HUDEP-2 (cell line): Measurements from ENCODE around the gene DNAJC10.
"Not testable (repeated sequence)": the region's sequence is repeated elsewhere in the genome, so short reads cannot be mapped to it uniquely, and the experiment has no call there.

Source experiments
- DNase-seq, 76 experiments: peaks; one replicate each; lab custom pipeline; 2025; ENCODE audit not compliant: unreplicated experiment in 76 of 76; lab: John Stamatoyannopoulos, UW

DNAJC10 gene

GRCh38 chr2:182719116-182719515 lies 3.1 kb downstream of the DNAJC10 start:
- DNase-seq = not testable (repeated sequence)

DNA sequence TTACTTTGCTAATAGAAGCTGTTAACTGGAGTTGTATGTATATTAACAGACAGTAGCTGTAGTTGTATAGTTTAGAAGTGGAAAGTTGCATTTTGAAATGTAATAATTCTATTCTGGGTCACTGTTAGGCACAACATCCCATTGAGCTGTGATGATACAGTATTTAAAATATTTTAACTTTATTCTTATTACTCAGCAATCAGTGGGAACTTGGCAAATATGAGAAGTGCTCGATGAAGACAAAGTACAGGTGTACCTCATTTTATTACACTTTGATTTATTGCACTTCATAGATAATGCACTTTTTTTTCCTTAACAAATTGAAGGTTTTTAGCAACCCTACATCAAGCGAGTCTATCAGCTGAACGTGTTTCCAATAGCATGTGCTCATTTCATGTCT lies 8.6 kb downstream of the DNAJC10 start:
- no peak for DNase-seq

- no peak for DNase-seq
Observed at GRCh38 chr2:182726473-182726872, 10.4 kb downstream of the DNAJC10 start.

- no peak for DNase-seq
Observed at GRCh38 chr2:182728014-182728413, 12.0 kb downstream of the DNAJC10 start.

- no peak for DNase-seq
Observed at GRCh38 chr2:182729710-182730339, 13.8 kb downstream of the DNAJC10 start.

GRCh38 chr2:182730486-182730885 lies 14.4 kb downstream of the DNAJC10 start:
- no peak for DNase-seq

DNA sequence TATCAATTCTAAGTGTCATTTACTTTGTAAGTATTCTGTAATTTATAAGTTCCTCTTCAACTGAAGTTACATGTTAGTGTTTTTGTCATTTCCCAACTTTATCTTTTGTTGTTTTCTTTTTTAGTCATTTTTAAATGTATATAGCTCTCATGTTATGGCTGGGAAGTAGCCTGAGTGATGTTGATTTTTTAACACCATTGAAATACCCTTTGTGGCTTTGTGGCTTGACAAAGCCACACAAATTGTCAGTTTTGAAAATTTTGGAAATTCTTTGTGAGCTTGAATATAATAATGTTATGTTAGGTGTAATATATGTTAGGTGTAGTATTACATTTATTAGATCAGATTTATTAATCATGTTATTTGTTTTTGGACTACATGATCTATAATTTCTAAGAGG lies 16.7 kb downstream of the DNAJC10 start:
- no peak for DNase-seq

DNA sequence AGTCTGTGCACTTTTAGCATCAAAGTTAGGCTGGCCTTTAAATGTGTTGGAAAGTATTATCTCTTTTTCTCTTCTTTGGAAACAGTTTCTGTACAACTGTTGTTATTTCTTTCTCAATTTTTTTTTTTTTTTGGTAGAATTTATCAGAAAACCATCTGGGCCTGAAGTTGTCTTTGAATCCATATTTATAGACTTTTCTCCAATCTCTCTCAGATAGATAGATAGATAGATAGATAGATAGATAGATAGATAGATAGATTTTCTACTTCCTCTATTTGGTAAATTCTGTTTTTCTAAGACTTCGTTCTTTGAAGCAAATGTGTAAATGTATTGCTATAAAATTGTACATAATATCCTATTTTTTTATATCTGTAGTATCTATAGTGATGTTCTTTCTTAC lies 17.5 kb downstream of the DNAJC10 start:
- DNase-seq = no peak

- DNase-seq = not testable (repeated sequence)
Observed at GRCh38 chr2:182736856-182737255, 20.8 kb downstream of the DNAJC10 start.

GRCh38 chr2:182740701-182741100 lies 24.6 kb downstream of the DNAJC10 start:
- no peak for DNase-seq

DNA sequence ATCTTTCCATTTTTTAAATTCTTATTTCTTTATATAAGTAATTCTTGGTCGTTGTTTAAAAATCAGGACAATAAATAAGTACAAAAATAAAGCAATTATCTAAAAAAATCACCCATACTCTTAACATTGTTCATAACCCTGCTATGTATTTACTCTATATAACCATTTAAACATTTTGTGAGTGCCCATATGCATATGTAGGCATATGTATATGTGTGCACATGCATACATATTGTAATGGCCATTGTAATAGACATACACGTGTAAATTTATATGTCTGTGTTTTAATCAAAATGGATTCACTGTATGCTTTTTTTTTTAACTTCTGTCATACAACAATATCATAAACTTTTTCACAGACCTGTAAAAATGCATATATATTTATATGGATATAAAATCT lies 25.6 kb downstream of the DNAJC10 start:
- no peak for DNase-seq

GRCh38 chr2:182744490-182744889 lies 28.4 kb downstream of the DNAJC10 start:
- peak in 3 of 76 experiments; percentile 1 to 13 (median 5) for DNase-seq

- no peak for DNase-seq
Observed at GRCh38 chr2:182745061-182745460, 29.0 kb downstream of the DNAJC10 start.

GRCh38 chr2:182745894-182746293 lies 29.8 kb downstream of the DNAJC10 start:
- not testable (repeated sequence) for DNase-seq

GRCh38 chr2:182754231-182754630 lies 38.2 kb downstream of the DNAJC10 start:
- DNase-seq = no peak

DNA sequence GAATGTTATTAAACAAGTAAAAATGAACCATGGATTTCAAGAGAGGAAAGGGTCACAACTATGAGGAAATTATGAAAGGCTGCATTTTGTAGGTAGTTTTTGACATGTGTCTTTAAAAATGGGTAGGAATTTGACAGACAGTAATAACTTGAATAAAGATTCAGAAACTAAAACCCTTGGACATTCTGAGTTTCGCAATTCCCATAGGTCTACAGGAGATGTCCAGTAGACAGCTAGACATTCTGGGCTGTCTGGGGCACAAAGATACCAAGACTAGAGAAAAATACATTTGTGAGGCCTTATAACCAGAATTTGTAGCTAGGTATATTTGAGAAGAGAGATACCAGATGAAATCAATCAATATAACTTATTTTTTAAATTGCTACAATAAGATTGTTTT lies 42.3 kb downstream of the DNAJC10 start:
- DNase-seq = no peak

DNA sequence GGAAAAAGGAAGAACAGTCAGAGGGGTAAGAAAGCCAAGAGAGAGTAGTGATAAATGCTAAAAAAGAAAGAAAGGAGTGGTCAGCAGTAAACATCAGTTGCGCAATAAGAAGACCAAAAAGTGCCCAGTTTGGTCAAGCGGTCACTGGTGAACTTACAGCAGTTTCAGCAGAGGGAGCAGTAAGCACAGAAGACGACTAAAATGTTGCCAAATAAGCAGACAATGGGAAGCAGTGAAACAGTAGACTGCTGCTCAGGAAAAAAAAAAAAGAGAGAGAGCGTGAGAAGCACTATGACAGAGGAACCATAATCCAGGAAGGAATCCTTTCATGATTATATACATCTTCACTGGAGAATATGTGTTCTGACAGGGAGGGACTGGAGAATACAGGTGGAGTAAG lies 45.8 kb downstream of the DNAJC10 start:
- no peak for DNase-seq

DNA sequence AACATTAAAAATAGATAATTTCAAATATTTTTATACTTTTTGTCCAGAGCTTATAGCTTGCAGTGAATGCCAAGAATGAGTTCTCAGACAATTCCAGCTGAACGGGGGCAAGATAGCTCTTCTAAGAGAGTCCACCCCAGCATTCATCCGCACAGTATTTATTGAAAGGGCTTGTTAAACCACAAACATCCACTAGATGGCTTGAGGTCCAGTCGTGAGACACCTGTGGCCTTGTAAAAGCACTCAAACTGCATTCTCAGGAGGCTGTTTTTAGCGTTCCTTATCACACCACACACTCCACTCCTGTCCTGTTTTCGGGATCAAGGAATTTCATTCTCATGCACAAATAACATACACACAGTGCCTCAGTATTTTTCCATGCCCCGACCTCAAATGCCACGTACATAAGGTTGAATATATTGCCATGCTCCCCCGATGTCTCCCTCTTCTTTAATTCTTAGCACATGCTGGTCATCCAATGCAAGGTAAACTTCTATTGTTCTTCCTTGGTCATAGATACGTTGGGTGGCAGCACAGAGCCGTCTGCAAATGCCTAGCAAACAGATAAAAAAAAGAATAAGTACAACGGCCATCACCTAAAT lies 47.4 kb downstream of the DNAJC10 start:
- DNase-seq = peak in 17 of 76 experiments; percentile 1 to 44 (median 15)

DNA sequence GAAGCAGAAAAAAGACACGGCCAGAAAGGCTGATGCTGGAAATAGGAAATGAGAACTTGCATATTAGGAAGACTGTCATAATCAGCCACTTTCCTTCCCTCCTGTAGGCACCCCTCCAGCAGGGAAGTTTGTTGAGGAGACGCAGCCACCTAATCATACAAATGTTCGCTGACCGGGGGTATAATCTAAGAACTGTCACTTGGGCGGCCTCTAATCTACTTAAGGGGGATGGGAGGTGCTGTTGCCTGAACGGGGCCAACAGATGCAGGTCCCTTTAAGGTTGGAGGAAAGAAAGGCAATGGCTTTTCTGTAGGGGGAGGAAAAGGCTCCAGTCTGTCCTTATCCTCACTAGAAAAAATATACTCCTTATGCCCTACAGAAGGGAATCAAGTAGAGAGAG lies 50.6 kb downstream of the DNAJC10 start:
- DNase-seq = no peak

DNA sequence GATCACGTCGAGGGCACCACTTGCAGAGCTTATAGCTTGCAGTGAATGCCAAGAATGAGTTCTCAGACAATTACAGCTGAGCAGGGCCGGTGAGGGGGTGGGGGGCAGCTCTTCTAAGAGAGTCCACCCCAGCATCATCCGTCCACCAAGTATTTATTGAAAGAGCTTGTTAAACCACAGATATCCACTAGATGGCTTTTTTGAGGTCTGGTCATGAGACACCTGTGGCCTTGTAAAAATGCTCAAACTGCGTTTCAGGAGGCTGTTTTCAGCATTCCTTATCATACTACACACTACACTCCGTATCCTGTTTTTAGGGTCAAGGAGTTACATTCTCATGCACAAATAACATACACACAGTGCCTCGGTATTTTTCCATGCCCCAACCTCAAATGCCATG lies 51.5 kb downstream of the DNAJC10 start:
- no peak for DNase-seq

DNA sequence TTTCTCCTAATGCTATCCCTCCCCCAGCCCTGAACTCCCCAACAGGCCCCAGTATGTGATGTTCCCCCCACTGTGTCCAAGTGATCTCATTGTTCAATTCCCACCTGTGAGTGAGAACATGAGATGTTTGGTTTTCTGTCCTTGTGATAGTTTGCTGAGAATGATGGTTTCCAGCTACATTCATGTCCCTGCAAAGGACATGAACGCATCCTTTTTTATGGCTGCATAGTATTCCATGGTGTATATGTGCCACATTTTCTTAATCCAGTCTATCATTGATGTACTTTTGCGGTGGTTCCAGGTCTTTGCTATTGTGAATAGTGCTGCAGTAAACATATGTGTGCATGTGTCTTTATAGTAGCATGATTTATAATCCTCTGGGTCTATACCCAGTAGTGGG lies 52.9 kb downstream of the DNAJC10 start:
- not testable (repeated sequence) for DNase-seq

DNA sequence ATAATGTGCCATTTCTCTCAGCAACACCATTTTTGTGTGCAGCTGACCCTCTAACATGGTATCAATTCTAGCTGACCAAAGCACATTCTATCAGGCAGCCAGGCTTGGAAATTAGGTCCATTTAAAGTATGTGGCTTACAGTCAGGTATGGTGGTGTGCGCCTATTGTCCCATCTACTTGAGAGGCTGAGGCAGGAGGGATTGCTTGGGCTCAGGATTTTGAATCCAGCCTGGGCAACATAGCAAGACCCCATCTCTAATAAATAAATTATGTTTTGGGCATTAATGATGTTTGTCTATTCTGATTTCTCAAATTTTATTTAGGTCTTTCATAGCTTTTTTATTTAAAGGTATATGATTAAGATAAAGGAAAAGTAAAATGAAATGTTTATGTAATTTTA lies 63.3 kb downstream of the DNAJC10 start:
- no peak for DNase-seq

- DNase-seq = not testable (repeated sequence)
Observed at GRCh38 chr2:182781099-182781498, 65.0 kb downstream of the DNAJC10 start.
